Right atrium auricular region (tissue), 2 donors: ENCODE data around the gene STN1. TPM values are rescaled to one million over a fixed set of nuclear protein-coding genes. Genes with fewer than 3 reads are reported as not detected.

ENCODE experiments used
- DNase-seq: peaks from one replicate; pipeline ENCODE4 v3.0.0-alpha.2; 2019; ENCODE audit warnings: low spot score
- H3K27ac ChIP-seq, 2 donors: fragments of 200-600 bp; sonication (generic); 1 replicate in 1 of 2; 2 replicates in 1 of 2; pipeline ENCODE4 v1.5.1; 2016 to 2019
- H3K27me3 ChIP-seq, 2 donors: fragments of 200-600 bp; sonication (generic); one replicate each; pipeline versions ENCODE4 v1.5.1 to v1.6.0; 2017 to 2019
- H3K36me3 ChIP-seq: fragments of 200-600 bp; sonication (generic); one replicate; pipeline ENCODE4 v1.5.1; 2016
- H3K4me1 ChIP-seq, 2 donors: fragments of 200-600 bp; sonication (generic); one replicate each; pipeline versions ENCODE4 v1.5.1 to v1.6.0; 2017 to 2019
- H3K4me3 ChIP-seq, 2 donors: fragments of 200-600 bp; sonication (generic); 1 replicate in 1 of 2; 2 replicates in 1 of 2; pipeline ENCODE4 v1.5.1; 2017 to 2019; ENCODE audit warnings: mild to moderate bottlenecking in 1 of 2, moderate library complexity in 1 of 2
- H3K9me3 ChIP-seq, 2 donors: fragments of 200-600 bp; sonication (generic); one replicate each; pipeline ENCODE4 v1.5.1; 2019
- total RNA-seq, 2 donors: library from RNA; depleted of rRNA; stranded (reverse); fragments of >200 nt; gene quantifications; one replicate each; pipeline ENCODE4 v1.1.0, GENCODE V29; 2016
- TF ChIP-seq, protein P1 (sequence below), 2 donors: fragments of 200-600 bp; sonication (generic); IDR thresholded peaks; one replicate each; pipeline ENCODE4 v1.5.1; 2019; ENCODE audit warnings: antibody characterized with exemption in 2 of 2

Gene STN1
- total RNA-seq, 2 donors from 2014 or later = 26.8 to 35.3 TPM

DNA sequence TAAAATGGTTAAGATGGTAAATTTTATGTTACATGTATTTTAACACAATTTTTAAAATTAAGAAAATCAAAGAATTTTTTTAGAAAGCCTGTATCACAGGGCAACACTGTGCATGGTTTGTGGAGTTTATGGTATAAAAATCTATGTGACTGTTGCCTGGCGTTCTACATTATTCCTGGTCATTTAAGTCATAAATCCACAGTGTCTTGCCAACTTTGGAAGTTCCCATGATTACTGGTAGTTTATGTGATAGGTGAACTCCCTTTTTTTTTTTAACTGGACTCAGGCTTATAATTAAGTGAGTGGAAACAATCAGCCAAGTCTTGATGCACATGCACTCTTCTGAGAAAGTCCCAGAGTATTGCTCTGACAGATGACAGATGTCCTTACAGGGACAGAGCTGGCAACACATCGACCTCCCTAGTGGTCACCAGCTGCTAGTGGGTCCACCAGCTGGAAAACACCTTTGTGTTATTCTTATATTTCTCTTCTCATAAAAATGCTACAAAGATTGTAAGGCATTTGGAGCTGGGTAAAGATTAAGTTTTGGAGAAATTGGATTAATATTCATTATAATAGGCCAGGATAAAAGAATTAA is 8.8 kb upstream of the STN1 start:
- Histone ChIP-seq H3K9me3 (no peaks in the 10 kb centered on the region), H3K4me1 (no peaks in the 10 kb centered on the region), H3K27me3 (no peaks in the 10 kb centered on the region), H3K4me3 (no peak overlapping the region), H3K36me3 (no peaks in the 10 kb centered on the region), H3K27ac (no peak overlapping the region)
- no peak for DNase-seq
- TF ChIP-seq, protein P1, sequence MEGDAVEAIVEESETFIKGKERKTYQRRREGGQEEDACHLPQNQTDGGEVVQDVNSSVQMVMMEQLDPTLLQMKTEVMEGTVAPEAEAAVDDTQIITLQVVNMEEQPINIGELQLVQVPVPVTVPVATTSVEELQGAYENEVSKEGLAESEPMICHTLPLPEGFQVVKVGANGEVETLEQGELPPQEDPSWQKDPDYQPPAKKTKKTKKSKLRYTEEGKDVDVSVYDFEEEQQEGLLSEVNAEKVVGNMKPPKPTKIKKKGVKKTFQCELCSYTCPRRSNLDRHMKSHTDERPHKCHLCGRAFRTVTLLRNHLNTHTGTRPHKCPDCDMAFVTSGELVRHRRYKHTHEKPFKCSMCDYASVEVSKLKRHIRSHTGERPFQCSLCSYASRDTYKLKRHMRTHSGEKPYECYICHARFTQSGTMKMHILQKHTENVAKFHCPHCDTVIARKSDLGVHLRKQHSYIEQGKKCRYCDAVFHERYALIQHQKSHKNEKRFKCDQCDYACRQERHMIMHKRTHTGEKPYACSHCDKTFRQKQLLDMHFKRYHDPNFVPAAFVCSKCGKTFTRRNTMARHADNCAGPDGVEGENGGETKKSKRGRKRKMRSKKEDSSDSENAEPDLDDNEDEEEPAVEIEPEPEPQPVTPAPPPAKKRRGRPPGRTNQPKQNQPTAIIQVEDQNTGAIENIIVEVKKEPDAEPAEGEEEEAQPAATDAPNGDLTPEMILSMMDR (IDR thresholded peaks at IDR 0.05) = no peak

GRCh38 chr10:103925591-103925990 is 7.6 kb upstream of the STN1 start:
- TF ChIP-seq, protein P1 (IDR thresholded peaks at IDR 0.05) = no peak
- H3K27ac ChIP-seq = no peak overlapping the region
- H3K4me3 ChIP-seq = no peak overlapping the region
- H3K36me3 ChIP-seq = no peaks in the 10 kb centered on the region
- no peak for DNase-seq
- H3K9me3 ChIP-seq = no peaks in the 10 kb centered on the region
- H3K4me1 ChIP-seq = no peaks in the 10 kb centered on the region
- no peaks in the 10 kb centered on the region for H3K27me3 ChIP-seq

- TF ChIP-seq, protein P1 (IDR thresholded peaks at IDR 0.05) = no peak
- H3K4me3 ChIP-seq = no peak overlapping the region
- no peak for DNase-seq
- peaks cover 0 to 5% of the 10 kb centered on the region in 2 donors for H3K4me1 ChIP-seq
- H3K36me3 ChIP-seq = no peaks in the 10 kb centered on the region
- no peaks in the 10 kb centered on the region for H3K27me3 ChIP-seq
- no peaks in the 10 kb centered on the region for H3K9me3 ChIP-seq
- H3K27ac ChIP-seq = no peak overlapping the region
Measured at GRCh38 chr10:103923502-103923901, 5.5 kb upstream of the STN1 start.

DNA sequence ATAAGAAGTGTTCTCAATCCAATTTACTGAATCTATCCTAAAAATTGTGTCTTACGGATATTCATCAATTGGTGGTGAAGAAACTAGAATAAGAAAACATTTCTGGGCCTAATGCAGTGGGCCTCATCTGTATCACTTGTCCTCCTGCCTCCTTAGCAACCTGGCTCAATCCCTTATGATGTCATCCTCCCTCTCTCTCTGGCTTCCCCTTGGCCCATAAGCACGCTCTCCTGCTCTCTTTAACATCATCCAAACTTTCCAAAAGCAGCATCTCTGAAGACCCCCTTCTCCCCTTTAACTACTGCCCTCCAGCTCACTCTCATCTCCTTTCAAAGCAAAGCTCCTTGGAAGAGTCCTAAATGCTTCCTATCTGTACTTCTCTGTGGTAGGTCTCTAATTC is 4.7 kb upstream of the STN1 start:
- H3K36me3 ChIP-seq = no peaks in the 10 kb centered on the region
- no peaks in the 10 kb centered on the region for H3K27me3 ChIP-seq

DNA sequence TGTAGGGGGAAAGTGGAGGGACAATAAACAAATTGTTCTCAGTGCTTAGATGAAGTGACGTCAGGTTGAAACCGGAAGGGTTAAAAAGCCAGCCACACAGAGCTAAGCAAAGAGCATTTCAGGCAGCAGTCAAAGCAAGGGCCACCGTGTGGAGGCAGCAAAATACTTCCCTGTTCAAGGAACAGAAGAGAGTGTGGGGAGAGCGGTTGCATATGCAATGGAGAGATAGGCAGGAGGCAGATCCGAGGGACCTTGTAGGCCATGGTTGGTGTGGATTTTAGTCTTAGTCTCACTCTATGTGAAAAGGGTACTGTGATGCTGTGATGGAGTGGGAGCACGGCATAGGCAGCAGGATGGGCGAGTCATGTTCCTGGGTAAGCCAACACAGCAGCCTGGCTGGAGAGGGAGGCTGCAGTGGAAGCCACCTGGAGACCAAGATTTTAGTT is 3.8 kb upstream of the STN1 start:
- Histone ChIP-seq H3K27ac (no peak overlapping the region), H3K4me1 (peaks cover 0 to 15% of the 10 kb centered on the region in 2 donors), H3K4me3 (no peak overlapping the region), H3K36me3 (no peaks in the 10 kb centered on the region), H3K27me3 (no peaks in the 10 kb centered on the region), H3K9me3 (no peaks in the 10 kb centered on the region)
- TF ChIP-seq, protein P1 (IDR thresholded peaks at IDR 0.05) = no peak
- DNase-seq = no peak

More for the DNA sequence above, 4.7 kb upstream of the STN1 start:
- DNase-seq = no peak
- H3K4me3 ChIP-seq = no peak overlapping the region
- no peaks in the 10 kb centered on the region for H3K9me3 ChIP-seq
- no peak overlapping the region for H3K27ac ChIP-seq
- TF ChIP-seq, protein P1 (IDR thresholded peaks at IDR 0.05) = no peak
- H3K4me1 ChIP-seq = peaks cover 0 to 7% of the 10 kb centered on the region in 2 donors

DNA sequence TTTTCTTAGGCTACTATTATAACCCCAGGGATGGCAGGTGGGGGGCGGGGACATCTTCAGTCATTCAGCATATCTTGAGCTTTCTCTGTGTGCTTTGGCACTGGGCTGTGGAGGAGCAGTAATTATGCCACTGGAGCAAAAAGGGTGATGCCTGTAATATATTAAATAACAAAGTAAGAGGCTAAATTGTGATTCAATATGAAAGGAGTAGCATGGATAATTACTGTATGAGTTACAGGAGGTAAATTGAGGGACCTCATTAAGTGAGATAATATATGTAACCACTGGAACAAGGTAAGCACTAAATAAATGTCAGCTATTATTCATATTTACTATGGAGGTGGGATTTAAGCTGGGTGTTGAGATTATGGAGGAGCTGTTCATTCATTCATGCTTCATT is 3.3 kb upstream of the STN1 start:
- peaks cover 0 to 20% of the 10 kb centered on the region in 2 donors for H3K4me1 ChIP-seq
- H3K4me3 ChIP-seq = no peak overlapping the region
- H3K9me3 ChIP-seq = no peaks in the 10 kb centered on the region
- no peak overlapping the region for H3K27ac ChIP-seq
- H3K36me3 ChIP-seq = no peaks in the 10 kb centered on the region
- no peaks in the 10 kb centered on the region for H3K27me3 ChIP-seq
- TF ChIP-seq, protein P1 (IDR thresholded peaks at IDR 0.05) = no peak
- DNase-seq = no peak
